ENCODE measurements around the gene OR1N2.
"Not testable (repeated sequence)": the region's sequence is repeated elsewhere in the genome, so short reads cannot be mapped to it uniquely, and the experiment has no call there.

Gene OR1N2

GRCh38 chr9:122519376-122519775 is 33.5 kb upstream of the OR1N2 start:
- no peak overlapping the region for H3K4me3 ChIP-seq (ENCODE audit: low read depth, low read length)
- no peak for TF ChIP-seq CTCF (IDR thresholded peaks at IDR 0.05; ENCODE audit: low read depth, low read length)
- no peak overlapping the region for H3K27ac ChIP-seq
- no peaks in the 10 kb centered on the region for H3K27me3 ChIP-seq (ENCODE audit: insufficient read depth, low read depth, severe bottlenecking)
- no peak for DNase-seq
- H3K36me3 ChIP-seq: no peaks in the 10 kb centered on the region
- H3K9me3 ChIP-seq (ENCODE audit: severe bottlenecking): no peaks in the 10 kb centered on the region

- Histone ChIP-seq H3K27ac (no peak overlapping the region), H3K36me3 (no peaks in the 10 kb centered on the region), H3K27me3 (ENCODE audit: insufficient read depth, low read depth, severe bottlenecking) (no peaks in the 10 kb centered on the region), H3K9me3 (ENCODE audit: severe bottlenecking) (peaks cover 5% of the 10 kb centered on the region), H3K4me3 (ENCODE audit: low read depth, low read length) (no peak overlapping the region)
- TF ChIP-seq CTCF (IDR thresholded peaks at IDR 0.05; ENCODE audit: low read depth, low read length): no peak
- no peak for DNase-seq
Observed at GRCh38 chr9:122526602-122527001, 26.3 kb upstream of the OR1N2 start.

GRCh38 chr9:122527193-122527592 is 25.7 kb upstream of the OR1N2 start, which contains the start of gene OR1N1:
TSS of gene OR1N1 (minus strand) at chr9:122527293. CDS start at chr9:122527293, 0 bp downstream.
- Histone ChIP-seq H3K27ac (no peak within 1 kb of the TSS), H3K27me3 (ENCODE audit: insufficient read depth, low read depth, severe bottlenecking) (no peaks in the 10 kb centered on the region), H3K4me3 (ENCODE audit: low read depth, low read length) (no peak within 1 kb of the TSS), H3K36me3 (no peaks in the 10 kb centered on the region), H3K9me3 (ENCODE audit: severe bottlenecking) (peaks cover 5% of the 10 kb centered on the region)
- DNase-seq: no peak
- TF ChIP-seq CTCF (IDR thresholded peaks at IDR 0.05; ENCODE audit: low read depth, low read length): no peak

- H3K27ac ChIP-seq; H3K27me3 ChIP-seq (ENCODE audit: insufficient read depth, low read depth, severe bottlenecking); DNase-seq; H3K36me3 ChIP-seq; H3K4me3 ChIP-seq (ENCODE audit: low read depth, low read length); H3K9me3 ChIP-seq (ENCODE audit: severe bottlenecking): not testable (repeated sequence)
Observed at GRCh38 chr9:122531157-122531556, 21.8 kb upstream of the OR1N2 start.

GRCh38 chr9:122536134-122536533 is 16.8 kb upstream of the OR1N2 start:
- Histone ChIP-seq H3K9me3 (ENCODE audit: severe bottlenecking) (peaks cover 10% of the 10 kb centered on the region), H3K27me3 (ENCODE audit: insufficient read depth, low read depth, severe bottlenecking) (no peaks in the 10 kb centered on the region), H3K4me3 (ENCODE audit: low read depth, low read length) (no peak overlapping the region), H3K36me3 (no peaks in the 10 kb centered on the region), H3K27ac (no peak overlapping the region)
- no peak for TF ChIP-seq CTCF (IDR thresholded peaks at IDR 0.05; ENCODE audit: low read depth, low read length)
- no peak for DNase-seq

- peaks cover 10% of the 10 kb centered on the region for H3K9me3 ChIP-seq (ENCODE audit: severe bottlenecking)
- H3K27me3 ChIP-seq (ENCODE audit: insufficient read depth, low read depth, severe bottlenecking); DNase-seq: not testable (repeated sequence)
Observed at GRCh38 chr9:122537066-122537465, 15.8 kb upstream of the OR1N2 start.

GRCh38 chr9:122538757-122539156 is 14.2 kb upstream of the OR1N2 start:
- no peak for DNase-seq
- no peaks in the 10 kb centered on the region for H3K27me3 ChIP-seq (ENCODE audit: insufficient read depth, low read depth, severe bottlenecking)
- no peak overlapping the region for H3K27ac ChIP-seq
- H3K9me3 ChIP-seq (ENCODE audit: severe bottlenecking): peaks cover 10% of the 10 kb centered on the region
- TF ChIP-seq CTCF (IDR thresholded peaks at IDR 0.05; ENCODE audit: low read depth, low read length): no peak
- H3K4me3 ChIP-seq (ENCODE audit: low read depth, low read length): no peak overlapping the region
- H3K36me3 ChIP-seq: no peaks in the 10 kb centered on the region

More at GRCh38 chr9:122537066-122537465, 15.8 kb upstream of the OR1N2 start:
- not testable (repeated sequence) for H3K27ac ChIP-seq; H3K4me3 ChIP-seq (ENCODE audit: low read depth, low read length); H3K36me3 ChIP-seq
